HepG2 (cell line): ENCODE data around the gene ZNF732.

Source experiments
- EZH2 ChIP-seq: conservative IDR thresholded peaks from 2 replicates; pipeline ENCODE4 v1.6.1; 2012; ENCODE audit warnings: mild to moderate bottlenecking, low read depth, low read length, moderate library complexity
- FOXJ3 ChIP-seq: sonication (generic); formaldehyde crosslinking; IDR thresholded peaks from 2 replicates; pipeline ENCODE4 v1.4.0; 2020; ENCODE audit warnings: missing genetic modification reagents, mild to moderate bottlenecking, borderline replicate concordance
- HMGXB4 ChIP-seq, 2 experiments: sonication (generic) in 1 of 2; formaldehyde crosslinking in 1 of 2; IDR thresholded peaks; 2 replicates each; pipeline versions ENCODE4 v1.4.0 to v1.6.1; 2018 to 2020; ENCODE audit warnings: missing genetic modification reagents in 2 of 2, borderline replicate concordance in 1 of 2, low read depth in 1 of 2, mild to moderate bottlenecking in 1 of 2, missing biosample characterization in 1 of 2
- JARID2 ChIP-seq: sonication (generic); formaldehyde crosslinking; IDR thresholded peaks from 2 replicates; pipeline ENCODE4 v1.8.1; 2023; ENCODE audit warnings: missing genetic modification reagents, inconsistent platforms; ENCODE audit not compliant: insufficient replicate concordance
- POLR2A ChIP-seq, 2 experiments: IDR thresholded peaks; 2 replicates each; pipeline ENCODE4 v1.6.1; 2011; ENCODE audit warnings: low read depth in 2 of 2, low read length in 2 of 2, mild to moderate bottlenecking in 1 of 2, moderate library complexity in 1 of 2; ENCODE audit not compliant: insufficient read depth in 1 of 2
- TMF1 ChIP-seq: sonication (generic); formaldehyde crosslinking; IDR thresholded peaks from 2 replicates; pipeline ENCODE4 v1.8.1; 2022; ENCODE audit warnings: low read depth, missing genetic modification reagents
- ZBTB44 ChIP-seq: sonication (generic); formaldehyde crosslinking; IDR thresholded peaks from 2 replicates; pipeline ENCODE4 v1.4.0; 2020; ENCODE audit warnings: missing genetic modification reagents

DNA sequence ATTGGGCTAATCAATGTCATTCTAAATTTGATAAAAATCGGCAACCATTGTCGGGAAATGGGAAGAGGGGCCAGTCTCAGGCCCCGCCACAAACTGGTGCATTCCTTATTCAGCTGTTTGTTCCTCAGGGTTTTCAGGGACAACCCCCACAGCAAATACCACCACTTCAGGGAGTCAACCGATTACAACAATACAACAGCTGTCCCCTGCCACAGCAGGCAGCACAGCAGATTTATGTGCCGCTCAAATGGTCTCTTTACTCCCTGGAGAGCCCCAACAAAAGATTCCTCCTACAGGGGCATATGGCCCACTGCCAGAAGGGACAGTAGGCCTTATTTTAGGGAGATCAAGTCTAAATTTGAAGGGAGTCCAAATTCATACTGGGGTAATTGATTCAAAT is 61.8 kb downstream of the ZNF732 start:
- TF ChIP-seq FOXJ3 (CRISPR knock-in tag), result no peak
- no peak for TF ChIP-seq HMGXB4 (CRISPR knock-in tag; IDR thresholded peaks at IDR 0.05; ENCODE audit: borderline replicate concordance in 1 of 2, low read depth in 1 of 2)
- TF ChIP-seq JARID2 (CRISPR knock-in tag), result no peak
- TF ChIP-seq EZH2, result no peak
- TF ChIP-seq ZBTB44, result no peak
- no peak for TF ChIP-seq POLR2A (IDR thresholded peaks at IDR 0.05; ENCODE audit: insufficient read depth in 1 of 2, low read depth in 2 of 2, low read length in 2 of 2)
- TF ChIP-seq TMF1 (CRISPR knock-in tag), result no peak
